Mesodermal cell (in vitro differentiated cells): ENCODE measurements around the gene SMYD4.

Experiments
- H3K27ac ChIP-seq: 2 replicates; pipeline ENCODE4 v1.7.0; 2013; ENCODE audit warnings: mild to moderate bottlenecking, low read depth, low read length, moderate library complexity; ENCODE audit not compliant: severe bottlenecking
- H3K36me3 ChIP-seq: 2 replicates; pipeline ENCODE4 v1.7.1; 2013; ENCODE audit warnings: mild to moderate bottlenecking, low read length, moderate library complexity; ENCODE audit not compliant: control insufficient read depth, insufficient read depth
- H3K4me1 ChIP-seq: one replicate; pipeline ENCODE4 v1.7.1; 2013; ENCODE audit warnings: mild to moderate bottlenecking, low read length; ENCODE audit not compliant: insufficient read depth, control insufficient read depth, poor library complexity, severe bottlenecking
- H3K4me3 ChIP-seq: 2 replicates; pipeline ENCODE4 v1.7.0; 2013; ENCODE audit warnings: low read length, control low read depth, mild to moderate bottlenecking; ENCODE audit not compliant: insufficient read depth, poor library complexity, severe bottlenecking; ENCODE audit errors: extremely low read depth
- H3K9me3 ChIP-seq: 2 replicates; pipeline ENCODE4 v1.7.1; 2013; ENCODE audit warnings: mild to moderate bottlenecking, low read length, moderate library complexity; ENCODE audit not compliant: control insufficient read depth
- WGBS, 2 experiments: methylation state at CpG; one replicate each; pipeline ENCODE4 v1.1.5; 2013; ENCODE audit warnings: missing lambda C conversion rate in 2 of 2; ENCODE audit not compliant: insufficient coverage in 2 of 2; 5-methylcytosine and 5-hydroxymethylcytosine counted together

SMYD4 gene

DNA sequence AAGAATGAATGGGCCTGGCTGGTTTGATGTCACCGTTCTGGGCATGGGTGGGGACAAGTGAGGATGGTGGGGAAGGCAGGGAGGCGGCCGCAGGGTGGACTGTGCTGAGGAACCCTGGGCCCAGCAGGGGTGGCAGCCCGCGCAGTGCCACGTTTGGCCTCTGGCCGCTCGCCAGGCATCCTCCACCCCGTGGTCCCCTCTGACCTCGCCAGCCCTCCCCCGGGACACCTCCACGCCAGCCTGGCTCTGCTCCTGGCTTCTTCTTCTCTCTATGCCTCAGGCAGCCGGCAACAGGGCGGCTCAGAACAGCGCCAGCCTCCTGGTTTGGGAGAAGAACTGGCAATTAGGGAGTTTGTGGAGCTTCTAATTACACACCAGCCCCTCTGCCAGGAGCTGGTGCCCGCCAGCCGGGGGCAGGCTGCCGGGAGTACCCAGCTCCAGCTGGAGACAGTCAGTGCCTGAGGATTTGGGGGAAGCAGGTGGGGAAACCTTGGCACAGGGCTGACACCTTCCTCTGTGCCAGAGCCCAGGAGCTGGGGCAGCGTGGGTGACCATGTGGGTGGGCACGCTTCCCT is 74.4 kb downstream of the SMYD4 start:
- Histone ChIP-seq H3K4me3 (no peak overlapping the region), H3K36me3 (no peaks in the 10 kb centered on the region), H3K4me1 (peaks cover 13% of the 10 kb centered on the region), H3K27ac (no peak overlapping the region), H3K9me3 (no peaks in the 10 kb centered on the region)
- WGBS, 2 experiments: 91 to 95% methylated on average over 17 of the region's 20 CpGs

DNA sequence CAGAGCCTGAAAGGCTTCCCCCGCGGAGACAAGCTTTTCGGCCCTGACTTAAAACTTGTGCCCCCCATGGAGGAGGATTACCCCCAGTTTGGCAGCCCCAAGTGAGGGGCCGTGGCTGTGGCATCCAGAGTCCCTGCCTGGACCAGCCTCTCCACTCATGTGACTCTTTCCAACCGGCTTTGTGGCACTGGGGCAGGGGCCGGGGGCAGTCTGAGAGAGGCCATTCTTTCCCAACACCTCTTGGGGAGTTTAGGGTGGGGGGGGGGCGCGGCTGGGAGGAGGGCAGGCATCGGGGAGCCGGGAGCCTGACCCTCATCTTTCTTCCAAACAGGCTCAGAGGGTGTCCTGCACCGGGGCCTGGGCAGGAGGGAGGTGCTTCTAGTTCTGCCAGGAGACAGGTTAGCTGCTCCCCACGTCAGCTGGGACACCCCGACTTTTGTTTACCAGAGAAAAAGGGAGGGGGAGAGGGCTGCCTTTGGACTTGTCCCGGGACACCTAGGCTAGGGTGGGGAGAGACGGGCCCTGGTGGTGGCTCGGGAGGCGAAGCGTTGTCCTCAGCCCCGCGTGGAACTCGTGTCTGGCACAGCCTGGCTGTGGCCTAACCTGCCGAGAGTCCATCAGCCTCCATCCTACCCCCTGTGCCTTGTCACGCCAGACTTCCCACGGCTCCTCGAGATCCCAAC is 75.1 kb downstream of the SMYD4 start:
- Histone ChIP-seq H3K4me3 (no peak overlapping the region), H3K36me3 (no peaks in the 10 kb centered on the region), H3K9me3 (no peaks in the 10 kb centered on the region), H3K27ac (no peak overlapping the region), H3K4me1 (peaks cover 13% of the 10 kb centered on the region)
- 85 to 91% methylated on average over 13 to 17 of the region's 25 CpGs for WGBS, 2 experiments

DNA sequence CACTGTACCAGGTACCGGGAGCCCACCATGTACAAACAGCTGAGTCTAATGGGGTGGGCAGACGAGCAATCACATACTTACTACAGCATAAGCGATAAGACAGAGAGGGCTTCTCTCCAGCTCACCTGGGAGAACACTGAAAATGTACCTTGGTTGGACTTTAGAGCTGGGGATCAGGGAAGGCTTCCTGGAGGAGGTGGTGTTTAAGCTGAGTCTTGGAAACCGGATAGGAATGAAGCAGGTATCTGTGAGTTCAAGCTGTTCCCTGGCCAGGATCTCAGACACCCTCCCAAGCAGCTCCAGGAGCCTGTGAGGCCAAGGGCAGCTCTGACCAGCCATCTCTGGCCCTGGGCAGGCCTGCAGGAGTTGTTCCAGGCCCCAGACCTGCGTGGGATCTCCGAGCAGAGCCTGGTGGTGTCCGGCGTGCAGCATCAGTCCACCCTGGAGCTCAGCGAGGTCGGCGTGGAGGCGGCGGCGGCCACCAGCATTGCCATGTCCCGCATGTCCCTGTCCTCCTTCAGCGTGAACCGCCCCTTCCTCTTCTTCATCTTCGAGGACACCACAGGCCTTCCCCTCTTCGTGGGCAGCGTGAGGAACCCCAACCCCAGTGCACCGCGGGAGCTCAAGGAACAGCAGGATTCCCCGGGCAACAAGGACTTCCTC is 75.8 kb downstream of the SMYD4 start:
- H3K36me3 ChIP-seq: no peaks in the 10 kb centered on the region
- 81 to 86% methylated on average over 18 to 21 of the region's 23 CpGs for WGBS, 2 experiments
- H3K27ac ChIP-seq: no peak overlapping the region
- no peaks in the 10 kb centered on the region for H3K9me3 ChIP-seq
- H3K4me3 ChIP-seq: no peak overlapping the region
- H3K4me1 ChIP-seq: peaks cover 13% of the 10 kb centered on the region

DNA sequence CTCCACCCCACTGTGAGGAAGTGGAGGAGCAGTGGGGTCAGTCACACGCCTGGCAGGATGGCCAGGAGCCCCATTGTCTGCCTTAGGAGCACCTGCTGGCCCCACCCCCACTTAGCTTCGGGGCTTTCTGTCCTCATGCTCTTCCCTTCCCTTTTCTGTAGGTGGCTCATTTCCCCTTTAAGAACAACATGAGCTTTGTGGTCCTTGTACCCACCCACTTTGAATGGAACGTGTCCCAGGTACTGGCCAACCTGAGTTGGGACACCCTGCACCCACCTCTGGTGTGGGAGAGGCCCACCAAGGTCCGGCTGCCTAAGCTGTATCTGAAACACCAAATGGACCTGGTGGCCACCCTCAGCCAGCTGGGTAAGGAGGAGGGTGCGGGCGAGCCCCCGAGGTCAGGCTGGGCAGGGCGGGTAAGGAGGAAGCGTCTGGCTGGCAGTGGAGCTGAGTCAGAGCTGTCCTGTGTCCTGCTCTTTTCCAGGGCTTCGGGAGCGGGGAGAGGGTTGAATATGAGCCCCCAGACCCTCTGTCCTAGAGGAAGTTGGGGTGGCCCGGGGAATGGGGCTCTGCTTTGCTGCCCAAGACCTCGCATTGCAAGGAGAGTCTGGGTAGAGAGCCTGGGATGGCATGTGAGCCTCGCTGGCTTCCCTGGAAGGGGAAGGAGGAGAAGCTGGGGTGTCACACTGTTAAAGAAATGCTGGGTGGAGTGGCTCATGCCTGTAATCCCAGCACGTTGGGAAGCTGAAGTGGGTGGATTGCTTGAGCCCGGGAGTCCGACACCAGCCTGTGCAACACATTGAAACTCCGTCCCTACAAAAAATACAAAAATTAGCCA is 77.1 kb downstream of the SMYD4 start:
- Histone ChIP-seq H3K9me3 (no peaks in the 10 kb centered on the region), H3K4me1 (peaks cover 13% of the 10 kb centered on the region), H3K27ac (no peak overlapping the region), H3K36me3 (no peaks in the 10 kb centered on the region), H3K4me3 (no peak overlapping the region)
- WGBS, 2 experiments: 67 to 76% methylated on average over 13 to 15 of the region's 18 CpGs

DNA sequence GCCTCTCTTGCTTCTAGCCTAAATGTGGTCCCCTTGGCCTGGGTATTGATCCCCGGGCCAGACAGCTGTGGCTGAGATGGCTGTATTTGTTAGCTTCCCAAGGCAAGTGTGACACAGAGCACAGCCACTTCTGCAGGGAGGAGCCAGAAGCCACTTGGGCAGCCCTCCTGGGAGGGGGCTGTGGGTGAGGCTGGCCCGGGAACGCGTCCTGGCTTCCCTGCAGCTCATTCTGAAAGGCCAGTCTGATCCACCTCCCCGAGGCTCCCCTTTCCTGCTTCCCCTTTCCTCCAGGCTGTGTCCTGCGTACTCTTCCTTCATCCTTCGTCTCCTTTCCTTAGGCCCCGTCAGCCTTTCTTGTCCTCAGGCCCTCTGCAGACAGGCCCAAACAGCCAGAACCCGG is 79.1 kb downstream of the SMYD4 start:
- H3K27ac ChIP-seq: no peak overlapping the region
- no peaks in the 10 kb centered on the region for H3K36me3 ChIP-seq
- H3K9me3 ChIP-seq: no peaks in the 10 kb centered on the region
- H3K4me1 ChIP-seq: peaks cover 8% of the 10 kb centered on the region
- H3K4me3 ChIP-seq: no peak overlapping the region
- WGBS, 2 experiments: 87 to 91% methylated on average over 3 to 9 of the region's 9 CpGs

DNA sequence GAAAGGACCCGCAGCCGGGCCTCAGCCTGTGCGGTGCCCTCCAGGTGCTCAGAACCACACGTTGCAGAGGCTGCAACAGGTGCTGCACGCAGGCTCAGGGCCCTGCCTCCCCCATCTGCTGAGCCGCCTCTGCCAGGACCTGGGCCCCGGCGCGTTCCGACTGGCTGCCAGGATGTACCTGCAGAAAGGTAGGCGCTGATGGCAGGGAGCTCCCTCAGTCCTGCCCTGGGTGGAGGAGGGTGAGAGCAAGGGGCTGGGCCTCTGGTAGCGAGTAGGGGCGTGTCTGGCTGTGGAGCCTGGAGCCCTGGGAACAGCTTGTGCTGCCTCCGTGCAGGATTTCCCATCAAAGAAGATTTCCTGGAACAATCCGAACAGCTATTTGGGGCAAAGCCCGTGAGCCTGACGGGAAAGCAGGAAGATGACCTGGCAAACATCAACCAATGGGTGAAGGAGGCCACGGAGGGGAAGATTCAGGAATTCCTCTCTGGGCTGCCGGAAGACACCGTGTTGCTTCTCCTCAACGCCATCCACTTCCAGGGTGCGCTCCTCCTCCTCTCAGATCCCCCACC is 82.6 kb downstream of the SMYD4 start:
- Histone ChIP-seq H3K4me1 (no peaks in the 10 kb centered on the region), H3K4me3 (no peak overlapping the region), H3K9me3 (no peaks in the 10 kb centered on the region), H3K27ac (no peak overlapping the region), H3K36me3 (no peaks in the 10 kb centered on the region)
- 85 to 87% methylated on average over 15 to 21 of the region's 22 CpGs for WGBS, 2 experiments

DNA sequence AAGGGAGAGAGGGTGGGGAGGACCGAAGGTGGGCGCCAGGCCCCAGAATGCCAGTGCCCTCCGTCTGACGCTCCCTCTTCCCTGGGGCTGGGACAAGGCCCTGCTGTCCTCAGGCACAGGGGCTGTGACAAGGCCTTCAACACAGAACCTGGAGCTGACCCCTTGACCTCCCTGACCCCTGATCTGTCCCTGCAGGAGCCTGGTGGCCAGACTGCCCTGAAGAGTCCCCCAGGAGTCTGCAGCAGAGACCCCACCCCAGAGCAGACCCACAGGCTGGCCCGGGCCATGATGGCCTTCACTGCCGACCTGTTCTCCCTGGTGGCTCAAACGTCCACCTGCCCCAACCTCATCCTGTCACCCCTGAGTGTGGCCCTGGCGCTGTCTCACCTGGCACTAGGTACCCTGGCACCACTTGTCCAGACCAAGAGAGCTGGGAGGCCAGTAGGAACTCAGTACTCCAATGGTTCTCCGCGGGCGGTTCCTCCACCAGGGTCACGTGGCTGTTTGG is 84.1 kb downstream of the SMYD4 start:
- Histone ChIP-seq H3K27ac (no peak overlapping the region), H3K4me1 (no peaks in the 10 kb centered on the region), H3K9me3 (no peaks in the 10 kb centered on the region), H3K36me3 (no peaks in the 10 kb centered on the region), H3K4me3 (no peak overlapping the region)
- WGBS, 2 experiments: 95 to 99% methylated on average over 8 to 12 of the region's 12 CpGs

DNA sequence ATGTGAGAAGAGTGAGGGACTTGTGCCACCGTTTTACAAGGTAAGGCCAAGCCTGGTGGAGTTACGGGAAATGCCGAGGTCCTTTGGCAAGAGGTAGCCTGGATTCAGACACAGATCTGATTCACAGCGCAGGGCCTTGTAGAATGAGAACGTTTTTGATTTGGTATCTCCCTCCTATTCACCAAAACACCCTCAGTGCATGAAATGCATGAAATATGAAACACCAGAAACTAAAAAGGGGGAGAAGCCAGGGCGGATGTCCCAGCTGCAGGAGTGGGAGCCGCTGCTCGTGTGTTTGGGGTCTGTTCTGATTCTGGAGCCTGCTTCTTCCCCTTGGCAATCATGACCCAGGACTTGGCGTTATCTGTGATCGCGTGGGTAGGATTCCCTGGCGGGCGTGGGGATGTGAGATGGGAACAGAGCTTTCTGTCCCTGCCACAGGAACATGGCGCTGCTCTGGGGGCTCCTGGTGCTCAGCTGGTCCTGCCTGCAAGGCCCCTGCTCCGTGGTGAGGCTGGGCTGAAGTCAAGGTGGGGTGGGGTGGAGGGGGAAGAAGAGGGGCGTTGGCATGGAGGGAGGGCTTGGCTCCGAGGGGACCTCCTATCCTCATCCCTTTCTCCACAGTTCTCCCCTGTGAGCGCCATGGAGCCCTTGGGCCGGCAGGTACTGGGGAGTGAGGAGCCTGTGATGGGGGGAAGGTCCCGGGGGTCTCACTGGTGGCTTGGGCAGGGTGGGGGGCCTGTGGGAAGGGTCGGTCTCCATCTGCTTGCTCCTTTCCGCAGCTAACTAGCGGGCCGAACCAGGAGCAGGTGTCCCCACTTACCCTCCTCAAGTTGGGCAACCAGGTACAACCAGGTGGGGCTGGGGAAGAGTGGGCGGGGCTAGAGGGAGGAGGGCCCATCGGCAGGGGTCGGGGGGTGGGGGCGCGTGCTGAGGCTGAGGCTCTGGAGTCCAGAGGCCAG is 84.9 kb downstream of the SMYD4 start:
- no peak overlapping the region for H3K27ac ChIP-seq
- no peaks in the 10 kb centered on the region for H3K36me3 ChIP-seq
- WGBS, 2 experiments: 84 to 89% methylated on average over 12 to 15 of the region's 29 CpGs
- H3K4me1 ChIP-seq: no peaks in the 10 kb centered on the region
- no peak overlapping the region for H3K4me3 ChIP-seq
- H3K9me3 ChIP-seq: no peaks in the 10 kb centered on the region

DNA sequence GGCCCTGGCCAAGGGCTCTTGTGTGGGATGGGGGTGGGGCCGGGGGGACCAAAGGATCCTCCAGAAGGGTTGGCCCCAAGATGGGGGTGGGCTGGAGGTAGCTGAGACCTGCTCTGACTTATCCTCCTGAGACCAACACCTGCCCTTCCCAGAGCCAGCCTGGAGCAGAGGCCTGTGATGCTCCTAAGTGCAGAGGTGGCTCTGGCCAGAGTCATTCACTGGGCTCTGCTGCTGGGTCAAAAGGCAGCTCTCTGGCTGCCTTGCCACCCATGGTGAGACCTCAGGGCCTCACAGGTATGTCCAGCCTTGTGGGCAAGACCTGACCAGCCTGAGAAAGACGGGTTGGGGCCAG is 86.6 kb downstream of the SMYD4 start:
- Histone ChIP-seq H3K4me1 (no peaks in the 10 kb centered on the region), H3K27ac (no peak overlapping the region)
- WGBS, 2 experiments: 83% methylated on average over 1 of the region's 2 CpGs; no CpG with 5 or more reads in 1 of the 2 experiments

More for the DNA sequence above, 86.6 kb downstream of the SMYD4 start:
- Histone ChIP-seq H3K36me3 (peaks cover 3% of the 10 kb centered on the region), H3K9me3 (no peaks in the 10 kb centered on the region), H3K4me3 (no peak overlapping the region)
